Gastroesophageal sphincter (tissue), 3 donors: Measurements from ENCODE around the gene TTLL8.

ENCODE experiments used
- CTCF ChIP-seq, 4 experiments: fragments of 200-600 bp in 2 of 4; fragments of 450-650 bp in 2 of 4; sonication (generic) in 1 of 4; IDR thresholded peaks; one replicate each; pipeline ENCODE4 v1.5.1; 2017 to 2019; ENCODE audit warnings: antibody characterized with exemption in 4 of 4, mild to moderate bottlenecking in 2 of 4, moderate library complexity in 2 of 4
- EP300 ChIP-seq: sonication (generic); formaldehyde crosslinking; IDR thresholded peaks from one replicate; pipeline ENCODE4 v1.6.1; 2017; ENCODE audit warnings: antibody characterized with exemption, mild to moderate bottlenecking

- TF ChIP-seq EP300: no peak
- no peak for TF ChIP-seq CTCF (IDR thresholded peaks at IDR 0.05)
These were observed 49.7 kb downstream of the TTLL8 start for GRCh38 chr22:50008151-50009040.
